GM19351 (cell line): Measurements from ENCODE around the gene ADGRD1.
"Not testable (repeated sequence)": the region's sequence is repeated elsewhere in the genome, so short reads cannot be mapped to it uniquely, and the experiment has no call there.

Experiments
- ATAC-seq: cut with Tn5 transposase; IDR thresholded peaks from one replicate; pipeline ENCODE4 v1.9.1; 2021; ENCODE audit warnings: mild to moderate bottlenecking, moderate library complexity; ENCODE audit not compliant: unreplicated experiment

ADGRD1 gene

DNA sequence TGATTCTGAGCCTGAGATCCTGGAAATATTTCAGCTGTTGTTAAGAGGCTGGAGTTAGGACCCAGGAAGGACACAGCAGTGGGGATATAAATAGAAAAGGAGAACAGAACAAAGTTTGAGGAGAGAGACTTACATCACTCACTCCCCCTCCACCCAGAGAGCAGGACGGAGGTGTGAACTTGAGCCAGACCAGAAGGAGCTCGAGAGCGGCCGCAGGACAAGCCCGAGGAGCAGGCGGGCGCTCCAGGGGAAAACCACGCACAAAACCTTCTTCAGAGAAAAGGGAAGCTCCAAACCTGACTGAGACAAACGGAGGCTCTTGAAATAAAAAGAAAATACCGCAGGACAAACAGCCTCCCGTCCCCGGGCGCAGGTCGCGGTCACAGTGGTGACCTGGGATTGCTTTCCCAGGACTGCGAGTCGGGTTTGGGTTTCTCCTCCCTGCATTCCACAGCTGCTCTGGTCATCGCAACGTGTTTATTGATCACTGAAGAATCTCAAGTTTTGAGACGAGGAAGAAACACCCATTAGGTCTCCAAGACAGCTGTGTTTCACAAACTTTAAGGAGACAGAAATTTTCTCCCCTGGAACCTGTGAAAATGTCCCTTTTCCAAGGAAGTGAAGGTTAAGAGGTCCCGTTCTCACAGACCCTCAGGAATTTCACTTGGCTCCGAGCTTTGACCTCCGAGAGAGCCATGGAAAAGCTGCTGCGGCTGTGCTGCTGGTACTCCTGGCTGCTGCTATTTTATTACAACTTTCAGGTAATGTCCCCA is at the start of gene ADGRD1:
TSS of gene ADGRD1 (plus strand) at position 137 of the 773 bp plus-strand sequence. CDS start at position 696, 559 bp downstream.
- peak; percentile 55 for ATAC-seq

DNA sequence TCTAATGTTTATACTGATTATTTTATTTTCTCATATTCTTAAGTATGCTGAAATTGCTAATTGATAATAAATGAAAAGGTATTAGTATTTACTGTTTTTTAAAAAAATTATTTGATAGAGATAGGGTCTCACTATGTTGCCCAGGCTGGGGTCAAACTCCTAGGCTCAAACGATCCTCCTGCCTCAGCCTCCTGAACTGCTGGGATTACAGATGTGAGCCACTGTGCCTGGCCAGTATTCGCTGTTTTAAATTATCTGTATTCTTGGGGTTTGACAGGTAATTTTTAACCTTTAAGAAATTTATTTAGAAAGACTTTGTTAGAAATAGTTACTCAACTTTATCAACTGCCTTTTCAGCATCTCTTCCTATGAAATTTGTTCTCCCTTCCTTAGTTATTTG is 49.6 kb upstream of the ADGRD1 start:
- ATAC-seq: no peak

DNA sequence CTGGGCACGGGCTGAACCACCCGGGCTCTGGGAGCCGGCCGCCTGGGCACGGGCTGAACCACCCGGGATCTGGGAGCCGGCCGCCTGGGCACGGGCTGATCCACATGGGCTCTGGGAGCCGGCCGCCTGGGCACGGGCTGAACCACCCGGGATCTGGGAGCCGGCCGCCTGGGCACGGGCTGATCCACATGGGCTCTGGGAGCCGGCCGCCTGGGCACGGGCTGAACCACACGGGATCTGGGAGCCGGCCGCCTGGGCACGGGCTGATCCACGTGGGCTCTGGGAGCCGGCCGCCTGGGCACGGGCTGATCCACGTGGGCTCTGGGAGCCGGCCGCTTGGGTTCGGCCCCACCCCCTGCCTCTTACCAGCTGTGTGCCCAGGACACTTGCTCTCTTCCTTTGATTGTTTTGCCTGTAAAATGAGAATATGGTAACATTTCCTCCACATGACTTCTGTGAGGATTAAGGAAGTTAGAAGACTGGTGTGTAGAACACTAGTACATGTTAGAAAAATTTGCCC is 48.7 kb upstream of the ADGRD1 start:
- not testable (repeated sequence) for ATAC-seq

GRCh38 chr12:130909111-130909510 is 44.6 kb upstream of the ADGRD1 start:
- ATAC-seq: no peak

DNA sequence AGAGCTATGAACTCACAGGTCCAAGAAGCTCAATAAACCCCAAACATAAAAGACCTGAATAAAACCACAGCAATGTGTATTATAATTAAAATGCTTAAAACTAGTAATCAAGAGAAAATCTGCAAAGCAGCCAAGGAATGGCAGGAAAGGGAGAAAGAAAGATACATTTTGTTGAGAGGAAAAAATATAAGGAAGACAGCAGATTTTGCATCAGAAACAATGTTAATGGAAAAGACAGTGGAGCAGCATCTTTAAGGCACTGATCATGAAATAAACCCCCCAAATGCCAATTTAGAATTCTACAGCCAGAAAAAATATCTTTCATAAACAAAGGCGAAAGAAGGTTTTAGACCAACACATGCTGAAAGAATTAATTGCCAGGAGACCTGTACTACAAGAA is 42.5 kb upstream of the ADGRD1 start:
- ATAC-seq: no peak

GRCh38 chr12:130911933-130912332 is 41.8 kb upstream of the ADGRD1 start:
- ATAC-seq: no peak

DNA sequence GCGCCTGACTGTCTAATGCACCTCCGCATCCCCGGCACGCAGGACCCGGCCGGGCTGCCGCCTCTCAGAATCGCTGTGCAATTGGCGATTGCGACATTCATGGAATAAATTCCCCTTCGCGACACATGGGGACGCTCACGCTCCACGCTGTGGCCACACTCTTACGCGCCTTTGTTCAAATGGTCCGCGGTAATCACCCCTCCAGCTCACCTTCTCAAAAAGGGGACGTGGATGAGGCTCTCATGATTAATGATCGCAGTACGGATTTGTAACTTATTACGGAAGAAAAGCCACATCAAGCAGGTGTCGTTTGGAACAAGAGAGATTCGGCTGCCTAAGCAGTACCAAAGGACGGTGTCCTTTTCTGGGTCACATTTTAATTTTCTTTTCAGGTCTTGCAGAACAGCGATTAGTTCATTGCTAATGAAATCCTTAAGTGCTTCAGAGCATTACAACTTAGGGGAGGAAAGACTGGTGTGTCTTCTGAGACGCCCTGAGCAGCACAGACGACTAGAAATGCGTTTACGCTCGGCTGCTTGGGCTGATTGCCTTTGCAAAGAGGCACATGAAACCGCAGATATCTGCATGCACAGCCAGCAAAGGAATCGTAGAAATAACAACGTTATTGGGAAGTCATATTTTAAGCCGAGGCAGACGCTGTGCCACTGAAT is 37.3 kb upstream of the ADGRD1 start:
- no peak for ATAC-seq

GRCh38 chr12:130917607-130918006 is 36.1 kb upstream of the ADGRD1 start:
- no peak for ATAC-seq

GRCh38 chr12:130919086-130919485 is 34.6 kb upstream of the ADGRD1 start:
- no peak for ATAC-seq

GRCh38 chr12:130920119-130920703 is 33.5 kb upstream of the ADGRD1 start:
- no peak for ATAC-seq

GRCh38 chr12:130920723-130921381 is 32.9 kb upstream of the ADGRD1 start:
- ATAC-seq: no peak

- ATAC-seq: no peak
Measured at GRCh38 chr12:130922511-130922953, 31.2 kb upstream of the ADGRD1 start.

GRCh38 chr12:130924966-130925665 is 28.6 kb upstream of the ADGRD1 start:
- no peak for ATAC-seq

GRCh38 chr12:130925666-130926015 is 28.1 kb upstream of the ADGRD1 start:
- ATAC-seq: no peak

GRCh38 chr12:130929363-130929762 is 24.3 kb upstream of the ADGRD1 start:
- ATAC-seq: no peak

DNA sequence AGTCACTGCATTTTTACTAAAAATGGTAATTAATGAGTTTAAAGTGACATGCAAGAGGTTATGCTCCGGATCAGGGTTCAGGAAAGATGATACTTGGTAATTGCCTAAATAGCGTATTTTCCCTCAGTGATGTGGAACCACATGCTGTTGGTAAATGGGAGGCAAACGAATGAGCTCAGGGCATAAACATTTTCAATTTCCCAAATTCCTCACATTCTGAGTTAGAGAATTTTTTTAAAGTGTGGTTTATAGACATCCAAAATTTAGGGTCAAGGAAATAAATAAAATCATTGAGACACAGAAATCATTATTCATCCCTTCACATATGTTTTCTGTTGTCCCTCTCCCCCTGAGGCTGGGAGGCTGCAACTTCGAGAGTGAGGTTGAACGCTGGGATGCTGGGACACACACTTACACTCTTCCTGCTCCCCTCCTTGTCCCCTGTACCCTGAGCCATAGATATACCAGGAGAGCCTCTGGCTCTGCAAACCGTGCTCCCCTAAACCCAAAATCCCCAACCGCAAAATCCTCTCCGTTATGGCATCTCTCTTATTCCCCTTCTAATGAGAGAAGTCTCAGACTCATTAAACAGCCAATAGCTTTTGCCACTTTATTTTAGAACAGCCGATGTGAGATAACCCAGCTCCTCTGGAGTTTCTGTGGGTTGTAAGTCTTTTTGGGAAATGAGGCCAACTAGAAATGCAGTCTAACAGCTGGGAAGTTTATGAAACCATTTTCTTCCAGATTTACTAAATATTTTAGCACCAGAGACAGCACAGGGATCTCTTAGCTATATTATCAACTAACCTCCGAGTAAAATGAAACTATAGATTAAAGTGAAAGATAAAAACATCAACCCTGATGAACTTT is 21.4 kb upstream of the ADGRD1 start:
- no peak for ATAC-seq

DNA sequence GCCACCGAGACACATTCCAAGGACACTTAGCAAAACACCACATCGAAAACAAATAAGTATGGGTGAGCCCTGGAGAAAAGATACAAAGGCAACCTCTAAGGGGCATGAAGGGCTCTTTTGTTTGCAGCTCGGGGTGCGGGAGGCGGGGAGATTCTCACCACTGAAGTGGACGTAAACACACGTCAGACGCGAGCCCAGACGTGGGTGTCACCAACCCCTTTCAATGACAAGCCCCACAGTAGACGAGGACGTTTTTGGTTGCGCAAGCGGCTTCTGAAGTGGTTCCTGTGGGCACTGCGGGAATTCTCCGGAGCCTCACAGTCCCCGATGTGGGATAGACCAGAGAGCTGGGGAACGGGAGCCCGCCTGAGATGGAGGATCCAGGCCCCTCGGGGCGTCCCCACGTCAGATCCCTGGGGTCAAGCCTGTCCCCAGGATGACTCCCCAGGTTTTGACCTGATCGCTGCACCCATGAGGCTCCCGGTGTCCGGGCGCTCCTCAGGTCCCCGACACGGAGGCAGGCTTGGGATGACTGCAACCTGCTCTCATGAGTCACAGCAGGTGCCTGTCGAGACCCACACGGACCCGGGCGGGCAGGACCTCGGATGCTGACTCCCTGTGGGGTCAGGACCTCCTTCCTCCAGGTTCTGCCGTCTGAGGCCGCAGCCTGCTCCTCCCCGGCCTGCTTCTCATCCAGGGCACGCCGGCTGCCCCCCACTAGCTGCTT is 20.3 kb upstream of the ADGRD1 start:
- no peak for ATAC-seq

- ATAC-seq: no peak
Measured at GRCh38 chr12:130934753-130935152, 19.0 kb upstream of the ADGRD1 start.

GRCh38 chr12:130936561-130936960 is 17.1 kb upstream of the ADGRD1 start:
- no peak for ATAC-seq
